COLO829 (cell line): ENCODE results near the gene SGSM1.
"Not testable (repeated sequence)": the region's sequence is repeated elsewhere in the genome, so short reads cannot be mapped to it uniquely, and the experiment has no call there.

Experiments
- DNase-seq: peaks from one replicate; pipeline ENCODE4 v3.0.0; 2012; ENCODE audit warnings: low spot score

The SGSM1 gene

DNA sequence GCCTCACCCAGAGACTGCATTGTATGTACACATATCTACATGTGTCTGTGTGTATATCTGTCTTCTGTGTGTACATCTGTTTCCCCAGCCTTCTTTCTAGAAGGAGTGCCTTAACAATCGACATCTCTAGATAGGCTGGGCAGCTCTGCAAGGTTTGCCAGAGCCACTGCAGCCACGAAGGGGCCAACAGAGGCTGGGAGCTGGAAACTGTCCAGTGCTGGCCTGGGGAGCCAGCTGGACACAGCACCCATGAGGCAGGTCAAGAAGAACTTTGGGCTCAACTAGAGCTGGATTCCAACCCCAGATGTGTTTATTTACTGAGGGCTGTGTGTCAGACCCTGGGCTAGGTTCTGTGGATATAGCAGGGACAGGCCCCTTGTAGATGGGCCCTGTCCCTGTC lies 3.3 kb downstream of the SGSM1 start:
- no peak for DNase-seq

DNA sequence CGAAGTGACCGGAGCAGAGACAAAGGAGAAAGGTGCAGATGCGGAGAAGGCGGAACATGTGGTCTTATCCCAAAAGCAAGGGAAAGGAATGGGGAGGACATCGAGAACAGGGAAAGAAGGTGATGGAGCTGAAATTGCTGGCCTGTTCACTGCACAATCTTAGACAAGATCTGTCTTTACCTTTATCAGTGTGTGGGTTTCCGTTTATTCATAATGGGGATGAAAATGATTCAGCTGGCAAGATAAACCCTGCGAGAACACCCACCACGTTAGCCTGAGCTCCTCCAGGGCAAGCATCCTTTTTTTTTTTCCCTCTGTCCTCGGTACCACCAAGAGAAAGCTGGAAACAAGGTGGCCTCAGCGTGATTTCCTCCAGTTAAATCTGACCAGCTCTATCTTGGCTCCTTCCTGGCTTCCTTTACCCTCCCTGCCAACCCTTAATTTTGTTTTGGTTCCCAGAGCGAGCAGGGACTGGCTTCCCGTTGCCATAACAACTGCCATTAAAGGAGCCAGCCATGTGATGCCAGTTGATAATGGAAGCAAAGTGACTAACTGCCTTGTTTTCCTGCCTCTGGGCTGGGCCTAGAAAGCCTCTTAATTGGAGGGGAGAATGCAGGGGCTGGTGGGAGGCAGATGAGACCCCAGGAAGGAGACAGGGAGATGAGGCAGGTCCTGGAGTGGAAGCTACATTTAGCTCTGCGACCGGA lies 4.2 kb downstream of the SGSM1 start:
- DNase-seq = peak; percentile 35

GRCh38 chr22:24812950-24813775 lies 7.2 kb downstream of the SGSM1 start:
- DNase-seq = no peak

DNA sequence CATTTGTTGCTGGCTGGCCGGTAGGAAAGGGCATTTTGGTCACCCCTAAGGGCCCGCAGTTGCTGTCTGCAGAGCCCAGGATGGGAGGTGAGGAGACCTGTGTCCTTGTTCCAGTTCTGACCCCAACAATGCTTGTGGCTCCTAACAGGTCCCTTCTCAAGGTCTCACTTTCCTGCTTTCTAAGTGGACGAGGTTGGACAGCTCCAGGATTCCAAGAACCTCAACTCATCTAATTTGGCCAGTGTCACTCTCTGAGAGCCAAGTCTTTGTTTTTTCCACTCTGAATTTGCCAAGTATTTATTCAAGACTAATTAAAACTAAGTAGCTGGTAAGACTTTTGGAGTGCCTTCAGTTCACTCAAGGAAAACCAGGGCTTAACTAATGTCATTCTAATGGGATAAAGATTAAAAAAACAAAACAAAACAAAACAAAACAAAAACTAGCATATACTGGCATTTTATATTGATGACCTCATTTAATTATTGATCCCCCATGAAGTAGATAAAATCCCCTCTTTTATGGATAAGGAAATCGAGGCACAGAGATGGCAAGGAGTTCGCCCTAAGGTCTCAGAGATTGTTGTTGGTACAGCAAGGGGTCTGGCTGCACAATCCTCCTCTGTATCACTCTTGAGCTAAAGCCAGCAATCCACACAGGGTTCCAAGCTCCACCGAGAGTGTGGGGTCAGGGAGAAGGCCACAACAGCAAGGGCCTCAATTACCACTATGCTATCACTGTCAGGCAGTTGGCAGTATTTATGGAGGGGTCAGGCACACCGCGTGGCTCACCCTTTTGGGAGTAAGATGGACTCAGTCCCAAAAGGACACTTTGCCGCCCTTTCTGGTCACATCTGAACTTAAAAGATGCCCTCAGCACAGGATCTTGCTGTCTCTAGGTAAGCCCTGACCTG lies 8.1 kb downstream of the SGSM1 start:
- DNase-seq = no peak

GRCh38 chr22:24816806-24817205 lies 10.8 kb downstream of the SGSM1 start:
- DNase-seq = no peak

DNA sequence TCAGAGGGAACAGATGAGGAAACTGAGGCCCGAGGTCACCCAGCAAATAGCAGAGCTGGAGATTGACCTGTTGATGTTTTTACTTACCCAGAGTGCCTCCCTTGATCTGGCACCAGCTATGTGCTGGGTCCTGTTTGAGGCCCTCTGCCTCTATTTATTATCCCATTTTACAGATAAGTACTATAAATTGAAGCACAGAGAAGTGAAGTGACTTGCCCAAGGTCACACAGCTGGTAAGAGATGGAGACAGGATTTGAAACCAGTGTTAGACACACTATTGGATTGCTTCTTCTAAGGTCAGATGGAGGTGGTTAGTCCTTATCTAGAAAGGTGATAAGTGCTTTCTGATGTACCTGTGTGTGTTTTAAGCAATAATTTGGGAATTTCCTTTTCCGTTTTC lies 13.5 kb downstream of the SGSM1 start:
- DNase-seq = no peak

GRCh38 chr22:24819911-24820461 lies 14.0 kb downstream of the SGSM1 start:
- no peak for DNase-seq

DNA sequence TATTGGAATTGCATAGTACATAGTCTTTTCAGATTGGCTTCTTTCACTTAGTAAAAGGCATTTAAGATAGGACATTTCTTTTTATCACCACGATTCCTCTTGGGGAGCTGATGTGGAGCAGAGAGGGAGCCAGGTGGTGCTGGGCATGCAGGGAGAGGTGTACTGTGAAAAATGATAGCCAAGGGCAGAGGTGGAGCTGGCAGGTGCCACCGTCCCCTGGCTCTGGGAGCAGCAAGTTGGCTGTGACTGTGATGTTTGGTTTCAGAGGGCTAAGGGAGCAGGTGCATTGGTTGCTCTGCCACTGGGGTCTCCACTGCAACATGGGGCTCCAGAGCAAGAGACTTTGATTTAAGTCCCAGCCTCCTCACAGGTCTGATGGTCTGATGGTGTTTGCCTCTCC lies 16.5 kb downstream of the SGSM1 start:
- no peak for DNase-seq

GRCh38 chr22:24823787-24824186 lies 17.8 kb downstream of the SGSM1 start:
- DNase-seq = no peak

DNA sequence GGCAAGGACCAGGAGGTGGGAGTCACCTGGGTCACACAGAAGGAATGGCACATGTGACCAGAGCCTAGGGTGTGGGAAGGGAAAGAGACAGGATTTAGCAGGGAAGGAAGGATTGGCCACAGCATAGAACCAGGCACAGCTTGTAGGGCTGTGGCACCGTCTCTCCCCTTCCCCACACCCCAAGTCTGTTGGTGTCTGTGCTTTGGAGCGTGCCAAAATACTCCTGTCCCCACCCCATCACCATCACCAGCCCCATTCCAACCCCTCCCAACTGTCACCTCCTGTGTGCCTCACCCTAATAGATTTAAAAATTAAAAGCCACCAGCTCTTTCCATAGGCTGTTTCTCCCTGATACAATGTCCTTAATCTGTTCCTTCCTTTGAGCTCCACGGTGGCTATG lies 18.2 kb downstream of the SGSM1 start:
- no peak for DNase-seq

DNA sequence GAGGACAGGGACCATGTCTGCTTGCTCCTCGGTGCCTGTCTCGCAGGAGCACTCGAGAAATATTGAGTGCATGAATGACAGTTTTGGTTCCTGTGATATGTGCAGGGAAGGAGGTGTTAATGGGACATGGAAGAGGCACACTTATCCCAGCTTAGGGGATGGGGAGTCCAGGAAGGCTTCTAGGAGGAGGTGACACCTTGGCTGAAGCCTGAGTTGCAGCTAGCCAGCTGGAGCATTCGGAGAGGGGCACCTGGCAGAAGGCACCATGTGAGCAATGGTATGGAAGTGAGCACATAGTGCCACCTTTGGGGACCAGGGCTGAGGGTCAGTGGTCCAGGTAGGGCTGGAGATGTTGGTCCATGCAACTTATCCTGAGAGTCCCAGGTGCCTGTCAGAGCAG lies 18.9 kb downstream of the SGSM1 start:
- DNase-seq = no peak

- DNase-seq = no peak
Observed at GRCh38 chr22:24826710-24827285, 20.8 kb downstream of the SGSM1 start.

DNA sequence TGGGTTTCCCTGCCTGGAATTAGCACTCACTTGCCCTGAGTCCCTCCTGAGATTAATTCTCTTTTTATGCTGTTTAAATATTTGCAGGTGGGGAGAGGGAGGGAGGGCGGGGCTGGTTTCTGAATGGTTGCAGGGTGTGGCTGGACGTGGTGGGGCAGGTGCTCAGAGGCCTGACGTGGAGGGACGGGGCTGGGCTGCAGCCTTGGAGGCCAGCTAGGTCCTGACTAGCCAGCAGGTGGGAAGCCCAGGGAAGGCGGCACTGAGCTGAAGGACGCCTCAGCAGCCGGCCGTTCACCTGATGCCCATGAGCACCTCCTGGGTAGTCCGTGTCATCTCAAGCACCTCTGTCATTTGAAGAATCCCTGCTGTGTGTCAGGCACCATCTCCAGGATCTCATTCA lies 21.3 kb downstream of the SGSM1 start:
- no peak for DNase-seq

- no peak for DNase-seq
Observed at GRCh38 chr22:24830205-24830979, 24.4 kb downstream of the SGSM1 start.

DNA sequence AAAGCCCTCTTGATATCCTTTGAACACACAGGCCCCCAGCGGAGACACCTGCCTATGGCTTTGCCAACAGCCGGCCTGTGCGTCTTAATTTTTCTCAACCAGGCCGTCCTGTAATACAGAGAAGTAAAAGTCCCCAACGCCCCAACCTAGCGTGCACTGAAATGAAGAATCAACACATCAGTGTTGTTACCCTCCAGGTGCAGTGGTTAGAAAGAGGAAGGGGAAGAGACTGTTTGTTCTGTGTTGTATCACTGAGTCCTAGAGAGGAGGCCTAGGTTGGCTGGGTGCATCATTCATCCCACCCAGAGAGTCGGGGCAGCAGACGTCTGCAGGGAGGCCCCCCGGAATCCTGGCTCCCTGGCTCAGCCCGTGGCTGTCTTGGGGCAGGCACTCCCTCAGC lies 25.7 kb downstream of the SGSM1 start:
- no peak for DNase-seq

- DNase-seq = no peak
Observed at GRCh38 chr22:24833881-24834495, 28.0 kb downstream of the SGSM1 start.

- DNase-seq = no peak
Observed at GRCh38 chr22:24834845-24835570, 29.0 kb downstream of the SGSM1 start.

- no peak for DNase-seq
Observed at GRCh38 chr22:24836282-24836681, 30.3 kb downstream of the SGSM1 start.

DNA sequence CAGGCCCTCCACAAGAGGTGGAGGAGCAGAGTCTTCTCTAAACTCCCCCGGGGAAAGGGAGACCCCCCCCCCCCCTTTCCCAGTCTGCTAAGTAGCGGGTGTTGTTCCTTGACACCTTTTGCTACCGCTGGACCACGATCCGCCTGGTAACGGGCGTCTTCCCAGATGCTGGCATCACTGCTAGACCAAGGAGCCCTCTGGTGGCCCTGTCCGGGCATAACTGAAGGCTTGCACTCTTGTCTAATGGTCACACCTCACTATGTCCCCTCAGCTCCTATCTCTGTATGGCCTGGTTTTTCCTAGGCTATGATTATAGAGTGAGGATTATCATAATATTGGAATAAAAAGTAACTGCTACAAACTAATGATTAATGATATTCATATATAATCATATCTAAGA lies 31.5 kb downstream of the SGSM1 start:
- not testable (repeated sequence) for DNase-seq

- no peak for DNase-seq
Observed at GRCh38 chr22:24841261-24841660, 35.2 kb downstream of the SGSM1 start.
